ENCODE results near the gene CA9. TPM values are rescaled to one million over a fixed set of nuclear protein-coding genes. Genes with fewer than 3 reads are reported as not detected.

The CA9 gene
- total and polyA plus RNA-seq, 8 donors = 1.2 to 670 (median 200) TPM

- Histone ChIP-seq H3K27ac (peak overlapping the region; percentile 29 to 100 (median 98)), H3K36me3 (peaks cover 10 to 25% (median 16%) of the 10 kb centered on the region in 4 donors), H3K4me3 (peak overlapping the region in 2 of 4 donors; percentile 82 to 86), H3K9me3 (no peaks in the 10 kb centered on the region), H3K27me3 (no peaks in the 10 kb centered on the region), H3K4me1 (peaks cover 52 to 86% (median 76%) of the 10 kb centered on the region in 4 donors)
- peak; percentile 65 to 73 for DNase-seq
- 21 to 45% (median 31%) methylated on average over 9 of the region's 9 CpGs for WGBS, 5 donors
- TF ChIP-seq EP300 (IDR thresholded peaks at IDR 0.05) = no peak
- TF ChIP-seq POLR2A (IDR thresholded peaks at IDR 0.05) = no peak
- peak in 4 of 7 experiments; percentile 28 to 58 (median 42) for TF ChIP-seq CTCF (IDR thresholded peaks at IDR 0.05)
- TF ChIP-seq POLR2AphosphoS5 (IDR thresholded peaks at IDR 0.05) = peak in 2 of 3 donors; percentile 51 to 60
- intact Hi-C loops (cut with DNase I; ENCODE audit: low total_unique reads) = no loop called here
Observed at GRCh38 chr9:35660966-35661415, 12.7 kb upstream of the CA9 start.

- Histone ChIP-seq H3K36me3 (peaks cover 10 to 25% (median 16%) of the 10 kb centered on the region in 4 donors), H3K4me3 (no peak overlapping the region), H3K27ac (peak overlapping the region; percentile 45 to 100 (median 98)), H3K4me1 (peaks cover 55 to 88% (median 75%) of the 10 kb centered on the region in 4 donors), H3K27me3 (no peaks in the 10 kb centered on the region), H3K9me3 (no peaks in the 10 kb centered on the region)
- intact Hi-C loops (cut with DNase I; ENCODE audit: low total_unique reads) = no loop called here
- TF ChIP-seq EP300 (IDR thresholded peaks at IDR 0.05) (no peak), CTCF (IDR thresholded peaks at IDR 0.05) (no peak), POLR2A (IDR thresholded peaks at IDR 0.05) (no peak), POLR2AphosphoS5 (IDR thresholded peaks at IDR 0.05) (no peak)
- DNase-seq = no peak
- 54 to 66% (median 61%) methylated on average over 3 of the region's 3 CpGs for WGBS, 5 donors
Observed at GRCh38 chr9:35661756-35662350, 11.9 kb upstream of the CA9 start.

- H3K4me1 ChIP-seq = peaks cover 49 to 82% (median 69%) of the 10 kb centered on the region in 4 donors
- DNase-seq = no peak
- intact Hi-C loops (cut with DNase I; ENCODE audit: low total_unique reads) = no loop called here
- H3K4me3 ChIP-seq = no peak overlapping the region
- H3K9me3 ChIP-seq = no peaks in the 10 kb centered on the region
- peaks cover 10 to 25% (median 16%) of the 10 kb centered on the region in 4 donors for H3K36me3 ChIP-seq
- WGBS, 5 donors = 80 to 90% (median 87%) methylated on average over 7 of the region's 7 CpGs
- TF ChIP-seq CTCF (IDR thresholded peaks at IDR 0.05) (no peak), POLR2AphosphoS5 (IDR thresholded peaks at IDR 0.05) (no peak), POLR2A (IDR thresholded peaks at IDR 0.05) (no peak), EP300 (IDR thresholded peaks at IDR 0.05) (no peak)
- no peaks in the 10 kb centered on the region for H3K27me3 ChIP-seq
- H3K27ac ChIP-seq = peak overlapping the region in 4 of 5 donors; percentile 95 to 100 (median 98)
Observed at GRCh38 chr9:35662437-35662836, 11.3 kb upstream of the CA9 start.

- peak; percentile 89 to 95 for DNase-seq
- peak within 1 kb of the TSS; percentile 83 to 100 (median 95) for H3K27ac ChIP-seq
- H3K36me3 ChIP-seq = peaks cover 10 to 25% (median 16%) of the 10 kb centered on the region in 4 donors
- peak within 1 kb of the TSS; percentile 44 to 56 (median 54) for H3K4me3 ChIP-seq
- no peaks in the 10 kb centered on the region for H3K9me3 ChIP-seq
- no peaks in the 10 kb centered on the region for H3K27me3 ChIP-seq
- TF ChIP-seq CTCF (IDR thresholded peaks at IDR 0.05) (peak in 1 of 7 experiments; percentile 21), POLR2A (IDR thresholded peaks at IDR 0.05) (no peak), POLR2AphosphoS5 (IDR thresholded peaks at IDR 0.05) (peak; percentile 49 to 87 (median 69)), EP300 (IDR thresholded peaks at IDR 0.05) (no peak)
- WGBS, 5 donors = 3 to 20% (median 5%) methylated on average over 18 to 58 of the region's 58 CpGs
- intact Hi-C loops (cut with DNase I; ENCODE audit: low total_unique reads) = no loop called here
- H3K4me1 ChIP-seq = peaks cover 50 to 81% (median 69%) of the 10 kb centered on the region in 4 donors
Observed at GRCh38 chr9:35664531-35665470, 8.9 kb upstream of the CA9 start, which contains the start of gene ARHGEF39. Gene ARHGEF39 (minus strand): TSS chr9:35665195. CDS start chr9:35665169, 26 bp downstream.
